Heart left ventricle (tissue), 16 donors: ENCODE measurements around the gene NDUFAF2. TPM values are rescaled to one million over a fixed set of nuclear protein-coding genes. Genes with fewer than 3 reads are reported as not detected.

Source experiments
- ATAC-seq, 4 donors: fragments of 200-7000 bp; cut with Tn5 transposase; one replicate each; pipeline ENCODE4 v1.9.1; 2020 to 2022; ENCODE audit warnings: moderate library complexity in 4 of 4, mild to moderate bottlenecking in 3 of 4, moderate number of reproducible peaks in 1 of 4
- DNase-seq, 5 donors: peaks; one replicate each; pipeline ENCODE4 v3.0.0-alpha.2; 2020
- H3K27ac ChIP-seq, 12 donors: fragments of 200-600 bp; sonication (generic) in 4 of 12; one replicate each; pipeline versions ENCODE4 v1.5.0 to v1.8.0; 2016 to 2022; ENCODE audit warnings: mild to moderate bottlenecking in 2 of 12
- H3K27me3 ChIP-seq, 9 donors: fragments of 200-600 bp; sonication (generic) in 2 of 9; one replicate each; pipeline versions ENCODE4 v1.5.1 to v1.8.0; 2016 to 2022; ENCODE audit warnings: mild to moderate bottlenecking in 3 of 9
- H3K36me3 ChIP-seq, 9 donors: fragments of 200-600 bp; sonication (generic) in 2 of 9; one replicate each; pipeline versions ENCODE4 v1.5.0 to v1.8.0; 2018 to 2022; ENCODE audit warnings: mild to moderate bottlenecking in 2 of 9
- H3K4me1 ChIP-seq, 12 donors: fragments of 200-600 bp; sonication (generic) in 4 of 12; one replicate each; pipeline versions ENCODE4 v1.5.0 to v1.8.0; 2016 to 2022; ENCODE audit warnings: mild to moderate bottlenecking in 3 of 12
- H3K4me3 ChIP-seq, 12 donors: fragments of 200-600 bp; sonication (generic) in 4 of 12; one replicate each; pipeline versions ENCODE4 v1.5.0 to v1.8.0; 2017 to 2022; ENCODE audit warnings: mild to moderate bottlenecking in 9 of 12, moderate library complexity in 4 of 12
- H3K9me3 ChIP-seq, 12 donors: fragments of 200-600 bp; sonication (generic) in 4 of 12; one replicate each; pipeline versions ENCODE4 v1.5.0 to v1.8.0; 2016 to 2022; ENCODE audit warnings: mild to moderate bottlenecking in 1 of 12
- CTCF ChIP-seq, 12 donors: fragments of 200-600 bp; sonication (generic) in 4 of 12; IDR thresholded peaks; one replicate each; pipeline versions ENCODE4 v1.5.0 to v1.8.0; 2018 to 2022; ENCODE audit warnings: antibody characterized with exemption in 12 of 12, mild to moderate bottlenecking in 5 of 12
- POLR2A ChIP-seq, 2 donors: fragments of 450-650 bp; IDR thresholded peaks; one replicate each; pipeline ENCODE4 v1.6.1; 2017; ENCODE audit warnings: antibody characterized with exemption in 2 of 2, mild to moderate bottlenecking in 2 of 2, moderate library complexity in 2 of 2
- WGBS, 4 donors: extraction: QIAGEN DNeasy Blood & Tissue Kit in 2 of 4; methylation state at CpG; one replicate each; pipeline versions ENCODE4 v1.1.5 to v1.1.7; 2013 to 2018; 5-methylcytosine and 5-hydroxymethylcytosine counted together
- intact Hi-C, 10 donors: fragments of 100-400 bp; cut with DNase I; formaldehyde crosslinking; loops; one replicate each; pipeline versions ENCODE4 v1.11.1 to v1.14.2; 2022
- polyA plus RNA-seq, 2 donors: library from polyadenylated mRNA; stranded (reverse); fragments of 200-250 nt; gene quantifications; one replicate each; pipeline ENCODE4 v1.2.3, GENCODE V29; 2013
- total RNA-seq, 9 donors: library from RNA; depleted of rRNA in 2 of 9; stranded (reverse); fragments of >200 nt in 2 of 9; fragmentation: NEBNext Ultra II Directional in 3 of 9; extraction: Animal tissue kit (Norgen Biotek cat#: 25700) in 3 of 9; gene quantifications; one replicate each; pipeline versions ENCODE4 v1.1.0 to v1.2.4, GENCODE V29; 2016 to 2023
- donor health status: ischemic (EF 13 %, LVEDD 7.1; RV severe dilation, severe dysfunction).
- donor health status: healthy with polysubstance abuse.
- donor health status: DM: no; HTN: yes; CAD: no.
- donor health status: DM: no; HTN: no; CAD: no.
- donor health status: ischemic (EF 25% LVEDD 6.9; RV normal size, moderate dysfunction).
- donor health status: ischemic (EF 25% LVEDD 5.7; RV mildly dilated, moderate dysfunction).
- donor health status: healthy.
- donor health status: DM: yes; HTN: yes; CAD: no.
- donor health status: ischemic (EF 35%, LVEDD 5.7; RV mildly dilated, moderate dysfunction).
- donor health status: nonischemic (EF 11% LVEDD 7.7; RV severe dilation, severe dysfunction).
- donor health status: DM: yes; HTN: yes; CAD: no.
- donor health status: PGD.
- donor health status: ischemic (EF 29% LVEDD 5.4; RV normal size, mild dysfunction).
- donor health status: nonischemic (EF 23%, LVEDD 6.1; RV moderate dilation, normal function).

Gene NDUFAF2
- total and polyA plus RNA-seq, 11 donors: 22.9 to 87.7 (median 38.4) TPM

- TF ChIP-seq POLR2A (IDR thresholded peaks at IDR 0.05): no peak
- TF ChIP-seq CTCF (IDR thresholded peaks at IDR 0.05): no peak
- no peak for ATAC-seq
- H3K4me3 ChIP-seq: no peak overlapping the region
- H3K9me3 ChIP-seq: peaks cover 0 to 11% (median 0%) of the 10 kb centered on the region in 12 donors
- H3K27me3 ChIP-seq: no peaks in the 10 kb centered on the region
- no peak overlapping the region for H3K27ac ChIP-seq
- DNase-seq: no peak
- WGBS, 4 donors: 68 to 77% (median 71%) methylated on average over 1 of the region's 1 CpG
- no peaks in the 10 kb centered on the region for H3K36me3 ChIP-seq
- intact Hi-C loops: no loop called here
- H3K4me1 ChIP-seq: peaks cover 0 to 10% (median 0%) of the 10 kb centered on the region in 12 donors
Observed at GRCh38 chr5:61023131-61023530, 78.1 kb downstream of the NDUFAF2 start.

DNA sequence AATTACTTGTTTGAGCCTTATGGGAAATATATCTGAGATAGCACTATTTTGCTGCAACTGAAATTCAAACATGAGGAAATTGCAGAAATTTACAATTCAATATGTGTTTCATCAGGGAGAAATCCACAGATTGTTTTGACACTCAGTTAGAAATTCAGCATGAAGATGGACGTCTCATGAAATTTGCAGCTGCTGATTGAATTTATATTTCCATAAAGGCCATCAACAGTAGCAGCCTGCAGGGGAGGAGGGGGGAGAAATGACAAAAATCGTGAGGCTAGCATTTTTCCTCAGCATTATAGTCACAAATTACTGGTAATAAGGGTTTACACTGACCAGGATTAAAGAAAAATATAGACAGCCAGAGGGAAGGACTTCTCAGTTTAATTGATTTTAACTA, 81.0 kb downstream of the NDUFAF2 start:
- H3K36me3 ChIP-seq: no peaks in the 10 kb centered on the region
- no peak overlapping the region for H3K27ac ChIP-seq
- WGBS, 4 donors: 54 to 74% (median 71%) methylated on average over 2 of the region's 2 CpGs
- DNase-seq: no peak
- intact Hi-C loops: no loop called here
- ATAC-seq: no peak
- no peak overlapping the region for H3K4me3 ChIP-seq
- peaks cover 0 to 16% (median 0%) of the 10 kb centered on the region in 12 donors for H3K4me1 ChIP-seq
- no peaks in the 10 kb centered on the region for H3K27me3 ChIP-seq
- no peak for TF ChIP-seq POLR2A (IDR thresholded peaks at IDR 0.05)
- TF ChIP-seq CTCF (IDR thresholded peaks at IDR 0.05): no peak
- peaks cover 0 to 11% (median 0%) of the 10 kb centered on the region in 12 donors for H3K9me3 ChIP-seq

DNA sequence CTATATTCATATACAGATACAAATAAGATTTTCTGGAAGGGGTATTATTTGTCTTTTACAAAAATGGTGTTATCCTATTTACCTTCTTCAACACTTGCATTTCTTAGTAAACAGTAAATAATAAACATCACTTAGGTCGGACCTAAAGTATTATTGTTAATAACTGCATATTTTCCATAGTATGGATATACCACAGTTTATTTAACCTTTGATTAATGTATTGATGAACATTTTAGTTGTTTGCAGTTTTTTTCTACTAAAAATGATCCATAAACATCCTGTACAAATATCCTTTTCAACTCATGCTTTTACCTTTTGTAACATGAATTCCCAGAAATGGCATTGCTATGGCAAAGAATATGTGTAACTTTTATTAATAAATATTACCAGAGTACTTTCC, 83.4 kb downstream of the NDUFAF2 start:
- Histone ChIP-seq H3K4me1 (peaks cover 0 to 16% (median 0%) of the 10 kb centered on the region in 12 donors), H3K27me3 (no peaks in the 10 kb centered on the region), H3K36me3 (no peaks in the 10 kb centered on the region), H3K9me3 (peaks cover 0 to 4% (median 0%) of the 10 kb centered on the region in 12 donors), H3K4me3 (no peak overlapping the region), H3K27ac (no peak overlapping the region)
- intact Hi-C loops: no loop called here
- no peak for TF ChIP-seq POLR2A (IDR thresholded peaks at IDR 0.05)
- TF ChIP-seq CTCF (IDR thresholded peaks at IDR 0.05): no peak
- DNase-seq (no peak), ATAC-seq (no peak)
- 87 to 99% (median 93%) methylated on average over 1 of the region's 1 CpG for WGBS, 4 donors

GRCh38 chr5:61029456-61030162, 84.6 kb downstream of the NDUFAF2 start:
- no peaks in the 10 kb centered on the region for H3K36me3 ChIP-seq
- peaks cover 0 to 4% (median 0%) of the 10 kb centered on the region in 12 donors for H3K9me3 ChIP-seq
- H3K27me3 ChIP-seq: no peaks in the 10 kb centered on the region
- DNase-seq (no peak), ATAC-seq (peak in 1 of 4 donors; percentile 39)
- no peak for TF ChIP-seq CTCF (IDR thresholded peaks at IDR 0.05)
- 55 to 70% (median 60%) methylated on average over 6 of the region's 6 CpGs for WGBS, 4 donors
- peaks cover 0 to 12% (median 0%) of the 10 kb centered on the region in 12 donors for H3K4me1 ChIP-seq
- H3K27ac ChIP-seq: no peak overlapping the region
- no peak overlapping the region for H3K4me3 ChIP-seq
- intact Hi-C loops: no loop called here
